ENCODE results near the gene CREB3L2. TPM values are rescaled to one million over a fixed set of nuclear protein-coding genes. Genes with fewer than 3 reads are reported as not detected.

The CREB3L2 gene
- total and polyA plus RNA-seq, 2 of the 13 experiments (the other 11 are each of a cell fraction or from before 2014, with no cell fraction given): 22.1 to 41.1 TPM

- ChIA-PET CTCF (ENCODE audit: low intra/inter-chr PET ratio, low total read pairs) (interaction anchor here (0.6 kb wide), 1 partner anchor 78 kb away, joined by 3 read pairs; no protein-coding TSS in a partner anchor), POLR2A (interaction anchor here (1.0 kb wide), 1 partner anchor 60 kb away, joined by 3 read pairs; no protein-coding TSS in a partner anchor)
- Histone ChIP-seq H3K4me1 (ENCODE audit: insufficient read depth, low read length) (peaks cover 70% of the 10 kb centered on the region), H2AFZ (ENCODE audit: low read length) (no peak overlapping the region), H3K27ac (ENCODE audit: extremely low read length, insufficient read depth, low read length) (no peak overlapping the region), H3K4me2 (ENCODE audit: low read depth, low read length) (peak overlapping the region; percentile 37), H4K20me1 (ENCODE audit: insufficient read depth, low read length) (peaks cover 23% of the 10 kb centered on the region), H3K36me3 (replicated peaks in 1 of 2; ENCODE audit: control insufficient read depth in 1 of 2, insufficient read depth in 2 of 2, low read length in 2 of 2) (peaks cover 9 to 41% of the 10 kb centered on the region in 2 experiments), H3K9ac (ENCODE audit: insufficient read depth, low read depth, low read length) (no peak overlapping the region), H3K79me2 (ENCODE audit: insufficient read depth, low read length) (peaks cover 89% of the 10 kb centered on the region), H3K4me3 (replicated peaks in 1 of 3; ENCODE audit: insufficient read depth in 1 of 3, low read depth in 2 of 3, low read length in 3 of 3) (peak overlapping the region in 1 of 3 experiments; percentile 10; a peak in 1 of 6 replicates), H3K27me3 (ENCODE audit: control insufficient read depth in 1 of 2, insufficient read depth in 2 of 2, low read length in 2 of 2) (no peaks in the 10 kb centered on the region), H3K9me3 (ENCODE audit: low read length) (no peaks in the 10 kb centered on the region)
- no TSS peak for BruUV-seq (replicated peaks)
- intact Hi-C loops (cut with micrococcal nuclease; ENCODE audit: unreplicated experiment) (no loop called here), in situ Hi-C loops (cut with HindIII; ENCODE audit: extremely low pct_ligation_motif_present, low pct_unique_long_range_greater_than_20kb) (no loop called here)
- peak; percentile 64 for ATAC-seq
- 9% methylated on average over 2 of the region's 2 CpGs for WGBS (ENCODE audit: low lambda C conversion rate)
- peak; percentile 64 for FAIRE-seq
- peak; percentile 59 for DNase-seq (ENCODE audit: low spot score)
- TF ChIP-seq FOXA3 (CRISPR knock-in tag; IDR thresholded peaks at IDR 0.05) (peak; percentile 72), SIX1 (CRISPR knock-in tag; IDR thresholded peaks at IDR 0.05; ENCODE audit: borderline replicate concordance) (peak; percentile 39; the same call in 1 of the 2 replicates), MZF1 (CRISPR knock-in tag; IDR thresholded peaks at IDR 0.05; ENCODE audit: borderline replicate concordance) (no peak), HNF1A (IDR thresholded peaks at IDR 0.05; ENCODE audit: low read depth) (peak; percentile 86), HNF1A (CRISPR knock-in tag; IDR thresholded peaks at IDR 0.05; ENCODE audit: borderline replicate concordance) (peak; percentile 75; the same call in 1 of the 2 replicates), CERS6 (CRISPR knock-in tag; IDR thresholded peaks at IDR 0.05) (no peak), FOXA1 (IDR thresholded peaks at IDR 0.05) (no peak), FOXA1 (CRISPR knock-in tag; IDR thresholded peaks at IDR 0.05) (peak; percentile 59), GATAD2A (CRISPR knock-in tag; IDR thresholded peaks at IDR 0.05) (0 out of 2 replicates have a peak, but pooled peaks have one; percentile 24), STAT6 (CRISPR knock-in tag; IDR thresholded peaks at IDR 0.05; ENCODE audit: borderline replicate concordance) (no peak), SP1 (IDR thresholded peaks at IDR 0.05) (no peak), SP1 (CRISPR knock-in tag; IDR thresholded peaks at IDR 0.05) (no peak), FOXP1 (IDR thresholded peaks at IDR 0.05) (no peak), FOXP1 (CRISPR knock-in tag; IDR thresholded peaks at IDR 0.05) (0 out of 2 replicates have a peak, but pooled peaks have one; percentile 20), ZUFSP (CRISPR knock-in tag; IDR thresholded peaks at IDR 0.05; ENCODE audit: borderline replicate concordance) (no peak)
These were observed 70.1 kb downstream of the CREB3L2 start for GRCh38 chr7:137931823-137932222.
